Measurements from ENCODE around the gene TAF5L. TPM values are rescaled to one million over a fixed set of nuclear protein-coding genes. Genes with fewer than 3 reads are reported as not detected.

The TAF5L gene
- total and polyA plus RNA-seq, 2 of the 8 experiments (the other 6 are each of a cell fraction or from before 2014, with no cell fraction given): 17.7 to 23.3 TPM

GRCh38 chr1:229582011-229582694, 43.8 kb downstream of the TAF5L start (continued):
- no peak for TF ChIP-seq ATF2 (IDR thresholded peaks at IDR 0.05; ENCODE audit: low read length)
- TF ChIP-seq TBP (IDR thresholded peaks at IDR 0.05; ENCODE audit: low read depth, low read length): no peak
- TF ChIP-seq E2F6 (IDR thresholded peaks at IDR 0.05): no peak
- TF ChIP-seq TEAD4 (IDR thresholded peaks at IDR 0.05; ENCODE audit: low read depth, low read length): no peak
- no peak for TF ChIP-seq ATF3 (IDR thresholded peaks at IDR 0.05; ENCODE audit: insufficient read depth, low read depth, low read length)
- no peak for TF ChIP-seq SAP30 (IDR thresholded peaks at IDR 0.05; ENCODE audit: insufficient read depth, insufficient replicate concordance, low read length)
- no peak for TF ChIP-seq RBBP5 (IDR thresholded peaks at IDR 0.05; ENCODE audit: borderline replicate concordance, low read depth, low read length)
